ENCODE results near the gene NUDT16L1. TPM values are rescaled to one million over a fixed set of nuclear protein-coding genes. Genes with fewer than 3 reads are reported as not detected.

Gene NUDT16L1
- polyA plus RNA-seq, 6 donors from 2014 or later, result 57.7 to 121 (median 76.4) TPM

DNA sequence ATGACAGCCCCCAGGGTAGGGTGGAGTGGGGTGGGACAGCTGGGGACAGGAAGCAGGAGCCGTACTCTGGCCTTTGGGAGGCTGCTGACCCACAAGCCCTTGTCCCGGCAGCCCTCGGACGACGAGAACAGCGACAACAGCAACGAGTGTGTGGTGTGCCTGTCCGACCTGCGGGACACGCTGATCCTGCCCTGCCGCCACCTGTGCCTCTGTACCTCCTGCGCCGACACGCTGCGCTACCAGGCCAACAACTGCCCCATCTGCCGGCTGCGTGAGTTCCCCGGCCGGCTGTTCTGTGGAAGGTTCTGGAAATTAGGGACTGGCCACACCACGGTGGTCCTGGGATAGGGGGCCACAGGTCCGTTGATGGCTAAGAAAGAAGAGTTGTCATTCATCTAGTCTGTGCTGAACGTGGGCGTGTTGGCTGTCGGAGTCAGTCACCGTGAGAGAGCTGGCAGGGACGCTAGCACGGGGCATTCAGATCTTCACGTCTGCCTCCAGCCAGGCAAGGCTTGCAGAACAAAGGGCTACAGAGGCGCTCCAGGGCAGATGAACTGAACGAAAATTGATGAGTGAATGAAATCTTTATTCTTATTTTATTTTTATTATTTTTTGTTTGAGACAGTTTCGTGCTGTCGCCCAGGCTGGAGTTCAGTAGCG lies 19.8 kb upstream of the NUDT16L1 start:
- no peaks in the 10 kb centered on the region for H3K27me3 Mint-ChIP-seq
- H3K4me1 Mint-ChIP-seq, result peaks cover 0 to 5% (median 0%) of the 10 kb centered on the region in 3 donors
- DNase-seq, result no peak
- H3K36me3 Mint-ChIP-seq, result peaks cover 4 to 7% of the 10 kb centered on the region in 2 donors
- H3K27ac Mint-ChIP-seq, result no peak overlapping the region
- no peak overlapping the region for H3K4me3 Mint-ChIP-seq
- ATAC-seq (ENCODE audit: low read depth in 2 of 2), result no peak
- no peaks in the 10 kb centered on the region for H3K9me3 Mint-ChIP-seq

DNA sequence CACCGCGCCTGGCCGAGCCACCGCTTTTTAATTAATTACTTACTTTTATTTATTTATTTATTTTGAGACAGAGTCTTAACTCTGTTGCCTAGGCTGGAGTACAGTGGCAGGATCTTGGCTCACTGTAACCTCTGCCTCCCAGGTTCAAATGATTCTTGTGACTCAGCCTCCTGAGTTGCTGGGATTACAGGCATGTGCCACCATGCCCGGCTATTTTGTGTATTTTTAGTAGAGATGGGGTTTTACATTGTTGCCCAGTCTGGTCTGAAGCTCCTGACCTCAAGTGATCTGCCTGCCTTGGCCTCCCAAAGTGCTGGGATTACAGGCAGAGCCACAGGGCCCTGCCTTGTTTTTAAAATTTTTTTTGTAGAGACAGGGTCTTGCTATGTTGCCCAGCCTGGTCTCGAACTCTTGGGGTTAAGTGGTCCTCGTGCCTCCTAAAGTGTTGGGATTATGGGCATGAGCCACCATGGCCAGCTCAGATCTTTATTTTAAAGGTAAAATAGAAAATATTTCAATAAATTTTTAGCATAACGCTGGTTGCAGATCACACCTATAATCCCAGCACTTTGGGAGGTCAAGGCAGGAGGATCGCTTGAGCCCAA lies 18.3 kb upstream of the NUDT16L1 start:
- Mint-ChIP-seq H3K27me3 (no peaks in the 10 kb centered on the region), H3K27ac (peak overlapping the region in 1 of 6 donors; percentile 27), H3K4me1 (peaks cover 0 to 5% (median 0%) of the 10 kb centered on the region in 3 donors), H3K36me3 (peaks cover 0 to 8% of the 10 kb centered on the region in 2 donors), H3K4me3 (no peak overlapping the region), H3K9me3 (no peaks in the 10 kb centered on the region)
- ATAC-seq (ENCODE audit: low read depth in 2 of 2), result no peak
- no peak for DNase-seq

DNA sequence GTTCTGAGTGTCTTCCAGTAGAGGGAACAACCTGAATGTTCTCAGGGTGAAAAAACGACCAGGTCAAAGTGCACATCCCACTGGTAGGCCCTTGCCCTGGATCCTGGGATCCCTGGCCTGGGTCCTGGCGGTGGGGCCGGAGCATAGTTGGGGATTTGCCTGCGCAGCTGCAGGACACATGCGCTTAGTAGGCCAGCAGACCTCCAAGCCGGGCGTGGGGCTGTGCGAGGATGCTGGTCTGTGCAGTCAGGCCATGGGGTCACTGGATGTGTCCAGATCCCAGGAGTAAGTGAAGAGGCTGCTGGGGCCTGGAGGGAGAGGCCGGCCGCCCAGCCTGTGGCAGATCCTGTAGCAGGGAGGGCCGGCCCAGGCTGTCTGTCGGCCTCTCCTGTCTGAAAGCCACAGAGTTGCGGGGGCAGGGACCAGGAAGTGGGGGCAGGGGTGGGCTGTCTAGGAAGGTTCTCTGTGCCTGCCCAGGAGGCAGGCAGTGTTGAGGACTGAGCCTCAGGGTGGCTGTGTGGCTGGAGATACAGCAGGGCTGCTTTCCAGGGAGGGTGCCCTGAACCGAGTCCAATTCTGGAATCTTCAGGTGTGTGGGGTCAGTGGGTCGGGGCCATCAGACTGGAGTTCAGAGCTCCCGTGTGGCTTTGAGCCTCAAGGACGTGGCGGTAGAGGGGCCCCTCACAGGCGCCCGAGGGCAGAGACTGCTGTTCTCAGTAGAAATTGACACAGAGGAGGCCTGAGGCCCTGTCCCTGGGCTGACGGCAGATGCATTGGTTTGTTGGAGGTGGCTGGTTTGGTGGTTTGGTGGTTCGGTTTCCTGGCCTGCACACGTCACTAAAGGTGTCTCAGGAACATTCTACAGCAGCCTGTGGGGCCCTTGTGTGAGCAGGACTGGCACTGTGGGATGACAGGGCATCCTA lies 17.2 kb upstream of the NUDT16L1 start:
- peak overlapping the region in 2 of 8 donors; percentile 15 to 60 for H3K4me3 Mint-ChIP-seq
- peaks cover 0 to 8% of the 10 kb centered on the region in 2 donors for H3K36me3 Mint-ChIP-seq
- no peaks in the 10 kb centered on the region for H3K9me3 Mint-ChIP-seq
- peak overlapping the region in 2 of 6 donors; percentile 47 to 82 for H3K27ac Mint-ChIP-seq
- no peak for ATAC-seq (ENCODE audit: low read depth in 2 of 2)
- DNase-seq, result no peak
- peaks cover 0 to 5% (median 0%) of the 10 kb centered on the region in 3 donors for H3K4me1 Mint-ChIP-seq
- H3K27me3 Mint-ChIP-seq, result no peaks in the 10 kb centered on the region

DNA sequence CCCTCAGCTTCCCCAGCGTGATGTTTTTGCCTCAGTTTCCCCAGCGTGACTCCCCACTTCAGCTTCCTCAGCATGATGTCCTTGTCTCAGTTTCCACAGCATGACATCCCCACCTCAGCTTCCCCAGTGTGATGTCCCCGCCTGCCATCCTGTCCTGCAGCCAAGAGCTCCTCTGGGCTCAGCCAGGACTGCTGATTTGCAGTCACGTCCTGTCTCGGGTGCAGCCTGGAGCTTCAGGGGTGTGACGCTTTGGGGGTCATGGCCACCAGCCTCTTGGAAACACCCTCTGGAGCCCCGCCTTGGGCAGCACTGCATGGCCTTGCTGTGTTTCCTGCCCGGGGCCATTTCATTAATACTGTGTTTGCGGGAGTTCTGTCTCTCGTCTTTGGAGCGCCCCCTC lies 16.5 kb upstream of the NUDT16L1 start:
- DNase-seq, result no peak
- Mint-ChIP-seq H3K4me3 (no peak overlapping the region), H3K27me3 (no peaks in the 10 kb centered on the region), H3K27ac (peak overlapping the region in 1 of 6 donors; percentile 76), H3K9me3 (no peaks in the 10 kb centered on the region), H3K4me1 (peaks cover 0 to 5% (median 0%) of the 10 kb centered on the region in 3 donors), H3K36me3 (peaks cover 0 to 8% of the 10 kb centered on the region in 2 donors)
- no peak for ATAC-seq (ENCODE audit: low read depth in 2 of 2)

DNA sequence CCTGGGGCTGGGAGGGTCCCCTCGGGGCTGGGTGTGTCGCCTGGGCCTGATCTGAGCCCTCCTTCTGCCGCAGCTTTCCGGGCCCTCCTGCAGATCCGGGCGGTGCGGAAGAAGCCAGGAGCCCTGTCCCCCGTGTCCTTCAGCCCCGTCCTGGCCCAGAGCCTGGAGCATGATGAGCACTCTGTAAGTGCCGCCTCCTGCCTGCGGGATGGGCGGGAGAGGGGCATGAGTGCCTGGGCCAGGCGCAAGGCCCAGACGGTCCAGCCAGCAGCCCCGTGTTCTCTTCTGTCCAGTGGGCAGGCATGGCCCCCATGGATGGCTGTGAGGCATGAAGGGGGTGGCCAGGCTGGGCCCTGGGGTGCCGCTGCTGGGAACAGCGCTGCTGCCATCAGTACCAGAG lies 16.0 kb upstream of the NUDT16L1 start:
- peaks cover 0 to 5% (median 0%) of the 10 kb centered on the region in 3 donors for H3K4me1 Mint-ChIP-seq
- H3K27ac Mint-ChIP-seq, result no peak overlapping the region
- peaks cover 0 to 8% of the 10 kb centered on the region in 2 donors for H3K36me3 Mint-ChIP-seq
- DNase-seq, result no peak
- no peak for ATAC-seq (ENCODE audit: low read depth in 2 of 2)
- H3K4me3 Mint-ChIP-seq, result no peak overlapping the region
- H3K27me3 Mint-ChIP-seq, result no peaks in the 10 kb centered on the region
- H3K9me3 Mint-ChIP-seq, result no peaks in the 10 kb centered on the region

DNA sequence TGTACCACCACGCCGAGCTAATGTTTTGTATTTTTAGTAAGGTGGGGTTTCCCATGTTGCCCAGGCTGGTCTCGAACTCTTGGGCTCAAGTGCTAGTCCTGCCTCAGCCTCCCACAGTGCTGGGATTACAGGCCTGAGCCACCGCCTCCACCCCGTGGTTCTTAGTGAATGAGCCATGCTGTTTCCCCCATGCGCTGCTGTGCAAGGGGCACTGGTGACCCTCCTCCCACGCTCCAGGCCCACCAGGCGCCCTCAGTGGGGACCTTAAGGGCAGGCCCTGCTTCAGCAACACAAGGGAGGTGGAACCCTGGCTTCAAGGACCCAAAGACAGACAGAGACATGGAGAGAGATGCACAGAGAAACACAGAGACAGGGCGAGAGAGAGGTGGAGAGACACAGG lies 15.4 kb upstream of the NUDT16L1 start:
- DNase-seq (no peak), ATAC-seq (ENCODE audit: low read depth in 2 of 2) (no peak)
- Mint-ChIP-seq H3K27ac (peak overlapping the region in 1 of 6 donors; percentile 73), H3K4me1 (peaks cover 0 to 5% (median 0%) of the 10 kb centered on the region in 3 donors), H3K27me3 (no peaks in the 10 kb centered on the region), H3K9me3 (no peaks in the 10 kb centered on the region), H3K4me3 (no peak overlapping the region), H3K36me3 (peaks cover 0 to 8% of the 10 kb centered on the region in 2 donors)

DNA sequence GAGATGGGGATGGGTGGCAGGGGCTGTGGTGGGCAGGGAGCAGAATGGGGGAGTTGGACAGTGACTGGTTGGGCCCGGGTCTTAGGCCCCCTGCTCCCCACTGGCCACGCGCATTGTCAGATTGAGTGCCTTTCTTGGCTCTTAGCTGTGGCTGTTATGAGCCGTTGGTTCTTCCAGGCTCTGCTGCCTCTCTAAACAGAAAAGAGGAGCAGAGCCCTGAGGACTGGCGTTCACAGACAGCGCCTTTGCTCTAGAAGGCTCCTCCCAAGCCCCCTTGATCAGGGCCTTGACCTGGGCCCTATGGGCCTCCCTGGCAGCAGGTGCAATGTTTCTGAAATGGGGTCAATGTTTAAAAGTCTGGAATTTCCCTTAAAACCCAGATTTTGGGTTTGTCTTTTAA lies 14.8 kb upstream of the NUDT16L1 start:
- Mint-ChIP-seq H3K27me3 (no peaks in the 10 kb centered on the region), H3K4me1 (peaks cover 0 to 5% (median 0%) of the 10 kb centered on the region in 3 donors), H3K4me3 (no peak overlapping the region), H3K9me3 (no peaks in the 10 kb centered on the region), H3K36me3 (peaks cover 0 to 8% of the 10 kb centered on the region in 2 donors), H3K27ac (peak overlapping the region in 1 of 6 donors; percentile 73)
- DNase-seq (no peak), ATAC-seq (ENCODE audit: low read depth in 2 of 2) (no peak)

DNA sequence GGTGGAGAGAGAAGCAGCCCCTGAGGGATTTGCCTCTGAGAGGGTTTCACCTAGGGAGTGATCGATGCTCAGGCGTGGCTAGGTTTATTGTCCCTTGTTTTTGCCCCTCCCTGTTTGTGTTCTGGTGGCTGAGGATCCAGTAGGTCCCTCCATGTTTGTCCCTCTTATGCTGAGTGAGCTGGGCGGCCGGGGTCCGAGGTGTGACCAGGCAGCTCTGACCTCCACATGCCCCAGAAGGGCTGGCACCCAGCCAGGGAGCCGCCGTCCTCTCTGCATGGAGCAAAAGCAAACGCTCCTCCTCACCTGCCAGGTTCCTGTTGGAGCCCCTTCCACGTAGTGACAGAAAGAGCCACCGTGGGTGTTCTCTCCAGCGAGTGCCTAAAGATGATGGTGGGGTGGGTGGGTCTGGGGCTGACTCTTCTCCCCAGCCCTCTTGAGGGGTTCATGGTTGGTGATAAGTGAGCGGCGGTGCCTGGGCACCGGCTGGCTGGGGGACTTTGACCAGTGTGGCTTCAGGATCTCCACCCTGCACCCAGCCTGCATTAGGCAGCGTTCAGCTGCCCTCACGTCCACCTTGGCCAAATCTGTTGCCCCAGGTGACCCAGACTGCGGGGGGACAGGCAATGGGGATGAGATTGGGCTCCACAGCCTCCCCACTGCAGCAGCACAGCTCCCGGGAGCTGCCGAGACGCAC lies 14.1 kb upstream of the NUDT16L1 start:
- DNase-seq, result no peak
- Mint-ChIP-seq H3K4me3 (no peak overlapping the region), H3K27me3 (no peaks in the 10 kb centered on the region), H3K36me3 (peaks cover 0 to 8% of the 10 kb centered on the region in 2 donors), H3K4me1 (peaks cover 0 to 5% (median 0%) of the 10 kb centered on the region in 3 donors), H3K9me3 (no peaks in the 10 kb centered on the region), H3K27ac (peak overlapping the region in 3 of 6 donors; percentile 20 to 90 (median 54))
- no peak for ATAC-seq (ENCODE audit: low read depth in 2 of 2)

DNA sequence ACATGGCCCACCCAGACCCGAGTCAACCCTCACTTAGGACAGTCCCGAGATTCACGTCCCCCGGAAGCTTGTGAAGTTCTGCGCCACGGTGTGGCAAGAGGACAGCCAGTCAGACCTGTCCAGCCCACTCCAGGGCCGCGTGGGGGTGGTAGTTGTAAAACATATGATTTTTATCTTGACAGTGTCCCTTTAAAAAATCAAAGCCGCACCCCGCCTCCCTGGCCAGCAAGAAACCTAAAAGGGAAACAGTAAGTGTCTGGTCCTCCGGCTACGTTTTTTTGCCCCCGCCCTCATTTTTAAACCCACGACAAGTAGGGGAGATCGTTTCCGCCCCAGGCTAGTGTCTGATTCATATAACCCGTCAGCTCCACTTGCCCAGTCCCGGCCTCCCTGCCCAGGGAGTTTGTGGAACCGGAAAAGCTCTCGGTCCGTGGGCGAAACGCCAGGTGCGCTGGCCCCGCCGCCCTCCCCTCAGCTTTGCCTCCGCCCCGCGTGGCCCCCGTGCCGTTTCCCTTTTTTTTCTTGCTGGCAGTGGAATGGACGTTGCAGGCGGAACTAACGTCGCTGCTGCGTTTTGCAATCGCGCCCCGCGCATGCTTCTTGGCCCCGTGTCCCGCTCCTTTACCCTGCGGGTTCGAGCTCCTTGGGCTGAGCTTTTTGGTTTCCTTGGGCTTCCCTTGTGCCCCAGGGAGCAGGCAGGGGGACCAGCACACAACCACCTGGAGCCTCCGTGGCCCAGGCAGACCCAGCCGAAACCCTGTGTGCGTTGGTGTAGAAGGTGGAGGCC lies 13.3 kb upstream of the NUDT16L1 start:
- ATAC-seq (ENCODE audit: low read depth in 2 of 2) (no peak), DNase-seq (no peak)
- H3K36me3 Mint-ChIP-seq, result peaks cover 0 to 8% of the 10 kb centered on the region in 2 donors
- no peaks in the 10 kb centered on the region for H3K9me3 Mint-ChIP-seq
- peak overlapping the region in 1 of 6 donors; percentile 20 for H3K27ac Mint-ChIP-seq
- H3K4me3 Mint-ChIP-seq, result peak overlapping the region in 5 of 8 donors; percentile 7 to 78 (median 64)
- H3K4me1 Mint-ChIP-seq, result peaks cover 0 to 5% (median 0%) of the 10 kb centered on the region in 3 donors
- no peaks in the 10 kb centered on the region for H3K27me3 Mint-ChIP-seq

DNA sequence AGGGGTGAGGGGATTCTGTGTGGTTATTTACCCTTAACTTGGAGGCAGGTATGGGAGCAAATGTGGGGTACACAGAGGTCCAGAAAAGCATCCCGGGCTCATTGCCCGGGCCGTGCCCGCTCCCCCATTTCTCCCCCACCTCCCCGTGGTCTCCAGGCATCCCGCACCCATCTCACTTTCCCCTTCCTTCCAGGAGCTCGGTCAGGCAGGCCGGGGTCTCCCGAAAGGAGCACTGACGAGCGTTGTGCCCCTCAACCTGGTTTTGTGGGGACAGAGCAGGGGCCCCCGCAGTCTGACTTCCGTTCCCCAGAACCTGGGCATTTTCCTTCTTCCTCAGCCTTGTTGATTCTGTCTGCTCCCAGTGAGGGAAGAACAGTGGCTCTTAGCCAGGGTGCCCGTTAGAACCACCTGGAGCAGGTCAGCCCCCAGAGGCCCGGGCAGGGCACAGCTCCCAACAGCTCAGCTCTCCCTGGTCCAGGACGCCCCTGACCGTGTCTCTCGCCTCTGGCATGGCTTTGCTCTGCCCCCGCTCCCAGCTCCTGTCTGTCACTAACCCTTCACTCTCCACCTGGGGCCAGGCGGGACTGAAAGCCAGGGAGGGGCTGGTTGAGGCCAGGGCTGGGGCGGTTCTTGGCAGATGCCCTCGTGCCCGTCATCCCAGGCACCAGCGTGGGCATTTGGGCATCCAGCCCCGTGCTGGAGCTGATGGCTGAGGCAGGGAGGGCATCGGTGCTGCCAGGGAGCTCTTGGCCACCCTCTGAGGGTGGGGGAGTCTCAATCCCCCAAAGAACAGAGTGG lies 12.5 kb upstream of the NUDT16L1 start:
- H3K36me3 Mint-ChIP-seq, result peaks cover 0 to 8% of the 10 kb centered on the region in 2 donors
- H3K4me1 Mint-ChIP-seq, result peaks cover 0 to 5% (median 0%) of the 10 kb centered on the region in 3 donors
- peak overlapping the region in 2 of 8 donors; percentile 56 to 78 for H3K4me3 Mint-ChIP-seq
- no peaks in the 10 kb centered on the region for H3K27me3 Mint-ChIP-seq
- ATAC-seq (ENCODE audit: low read depth in 2 of 2) (no peak), DNase-seq (no peak)
- H3K9me3 Mint-ChIP-seq, result no peaks in the 10 kb centered on the region
- peak overlapping the region in 1 of 6 donors; percentile 60 for H3K27ac Mint-ChIP-seq

DNA sequence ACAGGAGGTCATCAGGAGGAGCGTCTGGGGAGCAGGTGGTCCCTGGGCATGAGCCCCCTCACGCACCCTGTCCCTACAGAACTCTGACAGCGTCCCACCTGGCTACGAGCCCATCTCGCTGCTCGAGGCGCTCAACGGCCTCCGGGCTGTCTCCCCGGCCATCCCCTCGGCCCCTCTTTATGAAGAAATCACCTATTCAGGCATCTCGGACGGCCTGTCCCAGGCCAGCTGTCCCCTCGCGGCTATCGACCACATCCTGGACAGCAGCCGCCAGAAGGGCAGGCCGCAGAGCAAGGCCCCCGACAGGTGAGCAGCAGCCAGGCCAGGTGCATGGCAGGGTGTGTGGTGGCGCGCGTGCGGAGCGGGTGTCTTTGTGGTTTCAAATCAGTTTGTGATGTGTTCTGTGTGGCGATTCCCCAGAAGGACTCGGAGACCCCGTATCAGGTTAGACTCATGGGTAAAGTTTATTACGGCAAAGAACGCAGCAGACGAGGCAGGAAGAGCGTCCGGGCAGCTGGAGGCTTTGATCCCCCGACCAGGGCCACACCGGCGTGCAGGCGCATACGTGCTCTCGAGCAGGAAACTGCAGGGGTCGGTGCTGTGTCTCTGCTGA lies 11.8 kb upstream of the NUDT16L1 start:
- no peak for ATAC-seq (ENCODE audit: low read depth in 2 of 2)
- H3K4me3 Mint-ChIP-seq, result no peak overlapping the region
- DNase-seq, result no peak
- no peaks in the 10 kb centered on the region for H3K27me3 Mint-ChIP-seq
- H3K4me1 Mint-ChIP-seq, result peaks cover 0 to 5% (median 0%) of the 10 kb centered on the region in 3 donors
- H3K36me3 Mint-ChIP-seq, result peaks cover 0 to 8% of the 10 kb centered on the region in 2 donors
- H3K27ac Mint-ChIP-seq, result peak overlapping the region in 1 of 6 donors; percentile 60
- no peaks in the 10 kb centered on the region for H3K9me3 Mint-ChIP-seq

Measured in naive B cell (primary cell).